Erythroblast (primary cell): ENCODE measurements around the gene N4BP2L2.

Experiments used
- DNase-seq, 2 experiments: peaks; one replicate each; lab custom pipeline; 2025; lab: John Stamatoyannopoulos, UW
- GATA1 ChIP-seq: IDR thresholded peaks from 2 replicates; pipeline ENCODE4 v1.6.1; 2011; ENCODE audit warnings: low read depth, mild to moderate bottlenecking, control low read depth, low read length, moderate library complexity
- POLR2A ChIP-seq: IDR thresholded peaks from 2 replicates; pipeline ENCODE4 v1.6.1; 2011; ENCODE audit warnings: mild to moderate bottlenecking, low read length

N4BP2L2 gene

DNA sequence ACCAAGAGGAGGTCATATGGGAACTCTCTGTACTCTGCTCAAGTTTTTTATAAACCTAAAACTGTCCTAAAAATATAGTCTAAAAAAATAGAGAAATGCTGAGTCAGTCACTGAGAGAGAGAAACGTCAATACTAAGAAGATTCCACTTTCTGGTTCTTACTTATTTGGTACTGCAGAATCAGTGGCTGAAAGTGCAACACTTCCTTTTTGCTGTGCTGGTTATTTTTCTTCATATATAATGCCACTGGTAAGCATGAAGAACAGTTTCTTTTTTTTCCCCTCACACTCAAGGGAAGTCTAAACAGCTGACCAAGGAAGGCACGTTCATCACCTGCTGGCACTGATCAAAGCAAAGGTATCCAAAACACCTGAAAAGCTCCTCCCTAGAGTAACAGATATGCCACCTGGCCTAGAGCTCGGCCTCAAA is 66.4 kb downstream of the N4BP2L2 start:
- TF ChIP-seq POLR2A (no peak), GATA1 (no peak)

DNA sequence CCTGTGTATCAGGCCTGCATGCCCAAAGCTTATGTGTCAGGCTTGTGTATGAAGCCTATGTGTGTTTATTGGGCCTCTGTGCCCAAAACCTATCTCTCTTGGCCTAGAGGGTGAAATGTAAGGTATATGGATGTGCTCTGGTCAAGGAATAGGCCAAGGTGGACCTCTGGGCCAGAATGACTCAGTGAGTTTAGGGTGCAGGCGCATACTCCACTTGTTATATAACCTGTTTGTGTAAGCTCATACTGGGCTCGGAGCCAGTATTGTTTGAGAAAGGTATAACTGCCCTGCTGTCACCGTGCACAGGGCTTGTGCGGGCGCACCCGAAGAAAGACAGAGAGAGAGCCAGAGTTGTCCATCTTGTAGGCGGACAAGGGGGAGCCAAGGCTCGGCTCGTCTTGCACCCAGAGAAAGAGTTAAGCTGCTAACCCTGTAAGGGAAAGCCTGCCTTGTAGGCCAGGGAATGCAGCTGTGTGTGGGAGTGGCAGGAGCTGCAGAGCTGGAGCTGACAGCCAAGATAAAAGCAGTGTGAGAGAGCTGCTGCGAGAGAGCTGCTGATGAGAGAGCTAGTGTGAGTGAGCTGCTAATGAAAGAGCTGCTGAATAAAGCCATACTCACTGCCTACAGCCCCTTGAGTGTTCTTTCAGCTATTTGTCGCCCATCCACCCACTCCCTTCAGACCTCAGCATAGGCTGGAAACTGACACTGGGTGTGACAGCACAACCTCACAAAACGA is 67.2 kb downstream of the N4BP2L2 start:
- DNase-seq: peak; percentile 74 to 88
- TF ChIP-seq POLR2A: no peak
- TF ChIP-seq GATA1: no peak

More for the DNA sequence above, 66.4 kb downstream of the N4BP2L2 start:
- DNase-seq: peak; percentile 19 to 39

DNA sequence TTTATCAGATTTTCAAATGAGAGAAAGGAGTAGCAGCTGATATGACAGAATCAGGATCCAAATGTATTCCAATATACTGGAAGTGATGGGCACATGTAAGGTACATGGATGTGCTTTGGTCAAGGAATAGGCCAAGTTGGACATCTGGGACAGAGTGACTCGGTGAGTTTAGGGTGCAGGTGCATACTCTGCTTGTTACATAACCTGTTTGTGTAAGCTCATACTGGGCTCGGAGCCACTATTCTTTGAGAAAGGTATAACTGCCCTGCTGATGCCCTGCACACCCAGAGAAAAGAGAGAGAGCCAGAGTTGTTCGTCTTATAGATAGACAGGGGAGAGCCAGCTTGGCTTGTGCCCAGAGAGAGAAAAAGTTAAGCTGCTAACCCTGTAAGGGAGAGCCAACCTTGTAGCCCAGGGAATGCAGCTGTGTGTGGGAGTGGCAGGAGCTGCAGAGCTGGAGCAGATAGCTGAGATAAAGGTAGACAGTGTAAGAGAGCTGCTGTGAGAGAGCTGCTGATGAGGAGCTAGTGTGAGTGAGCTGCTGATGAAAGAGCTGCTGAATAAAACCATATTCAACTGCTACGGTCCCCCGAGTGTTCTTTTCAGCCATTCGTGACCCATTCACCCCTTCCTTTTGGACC is 70.0 kb downstream of the N4BP2L2 start:
- DNase-seq: peak; percentile 34 to 75
- TF ChIP-seq POLR2A (no peak), GATA1 (no peak)

GRCh38 chr13:32456591-32456990 is 82.0 kb downstream of the N4BP2L2 start:
- no peak for TF ChIP-seq GATA1
- DNase-seq: no peak

DNA sequence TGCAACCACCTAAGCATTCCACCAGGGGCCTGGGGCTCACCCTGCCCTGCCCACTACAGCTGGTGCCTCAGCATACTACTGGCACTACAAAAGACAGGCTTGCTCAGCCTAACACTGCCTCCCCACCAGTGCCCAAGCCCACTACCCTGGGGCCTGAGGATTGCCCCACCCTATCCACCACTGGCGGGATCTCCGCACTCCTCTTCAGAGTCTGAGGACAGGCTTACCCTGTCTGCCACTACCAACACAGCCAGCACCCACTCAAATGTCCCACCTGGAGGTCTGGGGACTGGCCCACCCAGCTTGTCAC is 83.0 kb downstream of the N4BP2L2 start:
- TF ChIP-seq GATA1 (no peak), POLR2A (no peak)
- DNase-seq: no peak

DNA sequence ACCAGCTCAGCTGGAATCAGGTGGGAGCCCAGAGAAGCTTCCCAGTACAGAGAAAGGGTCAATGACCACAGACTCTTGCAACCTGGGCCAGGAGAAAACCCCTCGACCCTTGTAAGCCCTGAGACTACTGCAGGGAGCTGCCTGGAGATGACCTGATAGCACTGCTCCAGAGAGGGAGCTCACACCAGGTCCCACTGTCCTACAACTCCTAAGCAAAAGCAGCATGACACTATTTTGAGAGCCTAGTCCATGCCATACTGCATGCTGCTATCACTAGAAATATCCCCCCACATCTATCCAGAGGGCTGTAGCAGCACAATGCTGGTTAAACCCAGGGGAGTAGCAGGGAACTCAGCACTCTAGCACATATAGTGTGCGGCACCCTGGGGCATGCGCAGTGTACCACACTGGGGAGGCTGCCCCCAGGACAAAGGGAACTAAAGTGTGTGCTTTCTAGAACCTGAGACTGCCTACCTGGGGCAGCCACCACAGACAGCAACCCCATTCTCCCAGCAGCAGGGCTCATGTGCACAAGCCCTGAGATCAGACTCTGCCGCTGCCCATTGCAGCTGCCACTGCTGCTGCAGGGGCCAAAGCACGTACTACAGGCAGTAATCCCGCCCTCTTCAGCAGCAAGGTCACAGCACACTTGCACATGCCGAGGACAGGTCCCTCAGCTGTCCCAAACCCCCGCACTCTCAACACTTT is 83.6 kb downstream of the N4BP2L2 start:
- no peak for DNase-seq
- TF ChIP-seq POLR2A (no peak), GATA1 (no peak)

DNA sequence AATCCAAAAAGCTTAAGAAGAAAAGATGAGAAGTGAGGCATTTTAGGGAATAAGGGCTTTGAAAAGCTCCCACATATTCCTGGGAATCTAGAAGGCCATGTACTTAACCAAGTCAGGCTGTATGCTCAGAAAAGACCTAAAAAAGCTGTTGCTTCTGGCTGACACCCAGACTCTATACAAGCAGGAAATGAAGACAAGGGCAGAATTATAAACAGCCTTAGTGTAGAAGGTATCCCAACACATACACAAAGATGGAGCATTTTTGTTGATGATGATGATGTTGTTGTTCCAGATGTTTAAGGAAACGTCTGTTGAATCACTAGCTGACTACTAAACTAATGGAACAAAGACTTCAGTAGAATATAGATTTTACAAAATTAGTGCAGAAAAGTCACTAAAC is 84.6 kb downstream of the N4BP2L2 start:
- TF ChIP-seq POLR2A: no peak
- no peak for TF ChIP-seq GATA1
- DNase-seq: no peak

DNA sequence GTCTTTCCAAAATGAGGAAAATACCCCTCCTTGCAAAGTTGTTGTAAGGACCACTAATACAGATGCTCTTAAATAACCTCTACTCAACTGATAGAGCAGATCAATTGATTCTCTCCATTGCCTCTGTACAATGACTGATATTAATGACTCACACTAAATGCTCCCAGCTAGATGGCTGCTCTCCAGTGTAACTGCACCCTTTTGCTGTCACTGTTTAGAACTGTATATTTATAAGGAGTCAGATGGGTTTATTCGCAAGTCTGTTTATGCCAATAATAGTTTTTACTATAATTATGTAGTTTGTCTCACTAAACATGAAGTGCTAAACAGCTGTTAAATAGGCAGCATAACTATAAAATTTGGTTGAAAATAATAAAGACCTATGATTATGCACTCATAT is 89.6 kb downstream of the N4BP2L2 start:
- DNase-seq: no peak

DNA sequence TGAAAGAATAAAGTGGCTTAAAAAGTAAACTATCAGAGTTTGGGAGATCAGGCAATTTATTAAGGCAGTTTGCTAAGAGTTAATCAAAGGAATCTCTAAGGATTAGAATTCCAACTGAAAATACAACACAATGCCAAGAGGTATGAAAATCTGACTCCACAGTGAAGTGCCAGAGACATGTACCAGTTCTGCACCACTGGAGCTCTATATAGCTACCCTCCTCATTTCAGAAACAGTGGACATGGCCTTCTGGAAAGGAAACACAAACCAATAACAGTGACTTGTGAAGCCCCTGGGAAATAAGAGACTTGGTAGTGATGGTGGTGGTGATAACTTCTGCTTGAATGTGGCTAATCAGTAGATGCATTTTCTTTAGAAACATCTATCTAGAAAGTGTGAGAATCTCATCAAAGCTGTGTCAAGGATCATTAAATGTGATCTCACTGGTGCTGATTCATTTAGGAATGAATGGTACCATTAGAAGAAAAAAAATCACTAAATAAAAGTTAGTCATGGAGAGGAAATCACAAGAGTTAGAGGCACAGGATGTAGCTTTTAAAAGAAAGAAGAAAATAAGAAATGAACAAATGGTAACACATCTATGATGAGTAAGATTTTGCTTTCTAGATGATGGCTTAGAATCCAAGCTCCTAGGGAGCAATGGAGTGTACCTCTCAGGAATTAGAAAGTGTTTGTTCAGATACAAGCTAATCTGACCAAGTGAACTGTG is 90.5 kb downstream of the N4BP2L2 start:
- no peak for DNase-seq
- no peak for TF ChIP-seq GATA1
- TF ChIP-seq POLR2A: no peak

More for the DNA sequence above, 89.6 kb downstream of the N4BP2L2 start:
- TF ChIP-seq POLR2A: no peak
- no peak for TF ChIP-seq GATA1

DNA sequence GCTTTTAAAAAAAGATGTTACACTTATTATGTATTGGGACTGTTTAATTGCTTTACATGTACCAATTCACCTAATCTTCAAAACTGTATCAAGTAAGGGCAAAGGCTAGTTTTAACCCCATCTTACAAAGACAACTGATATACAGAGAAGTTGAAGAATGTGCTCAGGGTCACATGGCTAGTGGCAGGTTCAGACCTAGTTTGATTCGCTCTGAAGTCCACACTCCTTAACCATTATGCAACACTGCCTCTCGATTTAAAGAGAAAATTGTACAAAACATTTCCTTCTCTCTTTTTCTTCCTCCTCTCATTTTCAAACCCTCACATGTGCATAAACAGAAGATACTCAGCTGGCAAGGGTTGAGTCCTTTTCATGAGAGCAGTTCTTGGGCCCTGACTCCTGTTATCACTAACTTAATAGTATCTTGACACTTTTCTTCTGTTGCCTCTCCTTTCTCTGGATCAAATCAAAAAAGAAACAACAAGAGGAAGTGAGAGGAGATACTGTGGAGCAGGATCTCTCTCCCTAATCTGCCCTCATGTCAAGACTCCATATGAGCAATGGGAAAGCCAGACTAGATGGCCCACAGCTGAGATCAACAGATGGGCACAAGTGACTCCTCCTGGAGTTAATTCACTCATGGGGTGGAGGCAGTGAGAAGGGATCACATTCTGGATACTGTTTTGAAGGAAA is 91.7 kb downstream of the N4BP2L2 start:
- no peak for DNase-seq
- TF ChIP-seq GATA1: no peak
- TF ChIP-seq POLR2A: no peak

DNA sequence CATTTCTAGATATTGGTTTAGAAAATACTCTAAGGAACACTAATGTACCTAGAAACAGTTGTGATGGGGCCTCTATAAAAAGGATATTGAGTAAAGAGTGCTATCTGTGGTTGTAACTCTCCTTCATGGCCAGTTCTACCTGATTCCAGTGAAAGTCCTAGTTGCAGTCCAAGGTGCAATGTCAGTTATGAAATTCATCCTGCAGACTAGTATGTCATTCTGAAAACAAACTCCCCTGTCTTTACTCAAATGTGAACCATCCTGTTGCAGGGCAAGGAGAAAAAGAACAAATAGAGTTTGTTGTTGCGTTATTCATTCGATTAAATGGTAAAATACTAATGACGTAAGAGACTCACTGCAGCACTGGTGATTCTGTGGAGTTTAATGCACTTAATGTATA is 92.4 kb downstream of the N4BP2L2 start:
- TF ChIP-seq POLR2A (no peak), GATA1 (no peak)
- DNase-seq: no peak

- TF ChIP-seq POLR2A: no peak
- TF ChIP-seq GATA1: no peak
- DNase-seq: no peak
Observed at GRCh38 chr13:32445461-32445860, 93.1 kb downstream of the N4BP2L2 start.

DNA sequence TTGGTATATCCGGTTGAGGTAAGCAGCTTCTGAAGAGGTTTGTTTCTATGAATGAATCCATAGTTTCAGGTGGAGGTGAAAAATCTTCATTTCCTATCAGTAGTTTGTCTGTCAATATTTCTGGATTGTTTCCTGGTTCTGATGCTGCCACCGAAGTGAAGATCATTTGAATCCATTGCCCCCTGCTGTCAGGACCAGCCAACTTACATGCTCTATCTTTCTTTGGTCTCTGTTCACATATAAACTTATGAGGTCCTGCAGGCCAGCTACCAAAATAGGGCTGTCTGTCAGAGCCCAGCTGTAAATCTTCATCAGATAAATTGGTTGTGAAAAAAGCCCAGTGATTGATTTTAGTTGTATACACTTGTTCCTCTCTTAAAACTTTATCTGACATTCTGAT is 95.5 kb downstream of the N4BP2L2 start:
- peak; percentile 63 to 68 for DNase-seq
- TF ChIP-seq GATA1: no peak
- TF ChIP-seq POLR2A: no peak

DNA sequence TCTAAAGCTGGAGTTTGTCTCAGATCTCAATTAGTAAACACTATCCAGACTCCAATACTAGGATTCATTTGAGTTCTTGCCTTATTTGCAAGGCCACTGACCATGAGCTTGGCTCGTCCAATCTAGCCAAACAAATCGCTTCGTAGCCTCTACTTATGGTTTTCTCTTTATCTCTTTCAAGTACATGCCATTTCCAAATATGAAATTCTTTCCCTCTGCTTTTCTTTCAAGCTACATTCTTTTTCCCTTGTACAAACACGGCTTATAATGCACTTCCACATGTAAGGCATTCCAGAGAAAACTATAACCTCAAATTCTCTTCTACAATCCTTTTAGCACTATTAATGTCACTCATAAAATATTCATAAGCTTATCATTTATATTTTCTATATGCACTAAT is 99.7 kb downstream of the N4BP2L2 start:
- DNase-seq: no peak
- TF ChIP-seq GATA1 (no peak), POLR2A (no peak)

DNA sequence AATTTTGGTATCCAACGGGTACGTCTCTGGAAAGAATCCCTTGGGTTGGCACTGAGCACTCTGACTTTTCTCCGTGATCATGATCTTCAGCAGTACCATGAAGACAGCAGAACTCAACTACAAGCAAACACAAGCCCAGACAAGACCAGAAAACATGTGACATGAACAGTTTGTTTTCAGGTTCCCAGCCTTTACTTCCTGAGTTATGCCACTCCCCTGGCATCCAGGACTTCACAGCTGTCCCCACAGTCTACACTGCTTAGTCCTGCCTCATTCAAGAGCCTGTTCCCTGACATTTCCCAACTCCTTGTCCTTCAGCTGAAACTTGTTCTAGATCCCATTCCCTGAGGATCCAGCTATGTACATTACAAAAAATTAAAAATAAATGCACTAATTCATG is 105.7 kb downstream of the N4BP2L2 start:
- DNase-seq: no peak
- TF ChIP-seq GATA1 (no peak), POLR2A (no peak)
